ENCODE data around the gene RPL36.

DNA sequence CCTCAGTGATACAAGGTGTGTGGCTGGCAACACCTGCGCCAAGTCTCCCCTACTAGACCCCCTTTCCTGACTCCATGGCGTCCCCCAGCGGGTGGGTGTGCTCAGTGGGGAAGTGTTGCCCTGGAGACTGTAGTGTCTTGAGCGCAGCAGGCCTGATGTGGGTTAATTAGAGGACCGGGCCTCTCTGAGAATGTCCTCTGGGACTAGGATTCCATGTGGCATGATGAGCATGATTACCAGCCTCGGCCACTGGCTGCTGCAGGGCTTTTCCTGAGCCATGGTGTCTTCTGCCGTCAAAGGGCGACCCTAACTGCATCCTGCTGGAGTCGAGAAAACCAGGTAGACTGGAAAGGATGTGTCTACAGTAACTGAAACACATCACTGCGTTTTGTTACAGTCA is 37.8 kb upstream of the RPL36 start:
- TF ChIP-seq, protein P1, sequence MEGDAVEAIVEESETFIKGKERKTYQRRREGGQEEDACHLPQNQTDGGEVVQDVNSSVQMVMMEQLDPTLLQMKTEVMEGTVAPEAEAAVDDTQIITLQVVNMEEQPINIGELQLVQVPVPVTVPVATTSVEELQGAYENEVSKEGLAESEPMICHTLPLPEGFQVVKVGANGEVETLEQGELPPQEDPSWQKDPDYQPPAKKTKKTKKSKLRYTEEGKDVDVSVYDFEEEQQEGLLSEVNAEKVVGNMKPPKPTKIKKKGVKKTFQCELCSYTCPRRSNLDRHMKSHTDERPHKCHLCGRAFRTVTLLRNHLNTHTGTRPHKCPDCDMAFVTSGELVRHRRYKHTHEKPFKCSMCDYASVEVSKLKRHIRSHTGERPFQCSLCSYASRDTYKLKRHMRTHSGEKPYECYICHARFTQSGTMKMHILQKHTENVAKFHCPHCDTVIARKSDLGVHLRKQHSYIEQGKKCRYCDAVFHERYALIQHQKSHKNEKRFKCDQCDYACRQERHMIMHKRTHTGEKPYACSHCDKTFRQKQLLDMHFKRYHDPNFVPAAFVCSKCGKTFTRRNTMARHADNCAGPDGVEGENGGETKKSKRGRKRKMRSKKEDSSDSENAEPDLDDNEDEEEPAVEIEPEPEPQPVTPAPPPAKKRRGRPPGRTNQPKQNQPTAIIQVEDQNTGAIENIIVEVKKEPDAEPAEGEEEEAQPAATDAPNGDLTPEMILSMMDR (conservative IDR thresholded peaks at IDR 0.05) = no peak
- no peak for TF ChIP-seq EZH2 (IDR thresholded peaks at IDR 0.05; ENCODE audit: low read depth)
